A549 (cell line): ENCODE results near the gene SOX6. TPM values are rescaled to one million over a fixed set of nuclear protein-coding genes. Genes with fewer than 3 reads are reported as not detected.

Source experiments
- ATAC-seq, 2 experiments: fragments of 200-7000 bp in 1 of 2; fragments of >200 bp in 1 of 2; cut with Nextera tagmentation in 1 of 2; cut with Tn5 transposase in 1 of 2; 3 replicates each; pipeline versions ENCODE4 v1.8.0 to v1.9.1; 2018 to 2020; ENCODE audit warnings: mild to moderate bottlenecking in 1 of 2, moderate library complexity in 1 of 2
- CTCF ChIA-PET: fragments of 300-600 bp; sonication (Branson Sonifier 250); formaldehyde crosslinking; extraction: SDS; loops from one replicate; lab custom pipeline; 2021; ENCODE audit warnings: antibody characterized with exemption, inconsistent platforms; lab: Yijun Ruan, JAX
- POLR2A ChIA-PET: fragments of 350-600 bp; formaldehyde crosslinking; extraction: SDS; loops from one replicate; lab custom pipeline; 2021; ENCODE audit warnings: antibody characterized with exemption, inconsistent platforms; lab: Yijun Ruan, JAX
- DNase-seq, 2 experiments: peaks; one replicate each; pipeline versions ENCODE4 v3.0.0 to v3.0.0-alpha.2; 2011 to 2016; ENCODE audit warnings: low read depth in 1 of 2, low spot score in 1 of 2
- FAIRE-seq: peaks from 2 replicates; lab custom pipeline; 2011; peaks lifted over from hg19 to GRCh38; lab: Jason Lieb, UNC
- H3K27ac ChIP-seq, 2 experiments: fragments of >200 bp; sonication (Bioruptor Twin); formaldehyde crosslinking; 3 replicates each; pipeline ENCODE4 v1.5.1; 2016 to 2017
- H3K4me1 ChIP-seq: fragments of >200 bp; sonication (Bioruptor Twin); formaldehyde crosslinking; 3 replicates; pipeline ENCODE4 v1.6.1; 2016
- H3K4me2 ChIP-seq: fragments of >200 bp; sonication (Bioruptor Twin); formaldehyde crosslinking; 3 replicates; pipeline ENCODE4 v1.6.1; 2016
- H3K4me3 ChIP-seq: fragments of >200 bp; sonication (Bioruptor Twin); formaldehyde crosslinking; 3 replicates; pipeline ENCODE4 v1.5.1; 2016
- H3K9me3 ChIP-seq: fragments of >200 bp; sonication (Bioruptor Twin); formaldehyde crosslinking; 3 replicates; pipeline ENCODE4 v1.6.1; 2016
- CBX2 ChIP-seq: fragments of 200-600 bp; sonication (generic); IDR thresholded peaks from 2 replicates; pipeline ENCODE4 v1.6.1; 2016; ENCODE audit warnings: low read depth, mild to moderate bottlenecking, borderline replicate concordance
- CBX8 ChIP-seq: fragments of 200-600 bp; sonication (generic); IDR thresholded peaks from 2 replicates; pipeline ENCODE4 v1.6.1; 2016
- CEBPB ChIP-seq, 2 experiments: fragments of >200 bp in 1 of 2; sonication (Bioruptor Twin) in 1 of 2; formaldehyde crosslinking in 1 of 2; IDR thresholded peaks; 2 replicates each; pipeline ENCODE4 v1.6.1; 2012 to 2016
- CHD2 ChIP-seq: fragments of 150-350 bp; IDR thresholded peaks from 2 replicates; pipeline ENCODE4 v1.6.1; 2014; ENCODE audit warnings: low read length; ENCODE audit not compliant: partially characterized antibody
- EHMT2 ChIP-seq: fragments of 200-600 bp; sonication (generic); IDR thresholded peaks from 2 replicates; pipeline ENCODE4 v1.6.1; 2016; ENCODE audit warnings: antibody characterized with exemption, low read depth, mild to moderate bottlenecking, moderate library complexity
- EP300 ChIP-seq, 2 experiments: fragments of >200 bp; sonication (Bioruptor Twin); formaldehyde crosslinking; IDR thresholded peaks; 2 replicates in 1 of 2; 3 replicates in 1 of 2; pipeline ENCODE4 v1.6.1; 2016 to 2017
- FOSL2 ChIP-seq, 2 experiments: fragments of 450-650 bp in 1 of 2; fragments of >200 bp in 1 of 2; sonication (Bioruptor Twin) in 1 of 2; formaldehyde crosslinking; IDR thresholded peaks; 2 replicates each; pipeline versions ENCODE4 v1.5.0 to v1.6.1; 2016 to 2020; ENCODE audit warnings: mild to moderate bottlenecking in 1 of 2, moderate library complexity in 1 of 2
- FOXS1 ChIP-seq: fragments of 250-450 bp; sonication (Bioruptor Pico); IDR thresholded peaks from 2 replicates; pipeline ENCODE4 v1.5.0; 2020; ENCODE audit warnings: mild to moderate bottlenecking, moderate library complexity
- HDAC2 ChIP-seq: fragments of 200-600 bp; sonication (generic); IDR thresholded peaks from 2 replicates; pipeline ENCODE4 v1.6.1; 2016
- HES2 ChIP-seq: fragments of >200 bp; sonication (Bioruptor Twin); formaldehyde crosslinking; IDR thresholded peaks from 2 replicates; pipeline ENCODE4 v1.6.1; 2016
- HEYL ChIP-seq: fragments of 250-450 bp; sonication (Bioruptor Pico); IDR thresholded peaks from 2 replicates; pipeline ENCODE4 v1.8.0; 2021; ENCODE audit warnings: mild to moderate bottlenecking, moderate library complexity
- KDM1A ChIP-seq: fragments of 200-600 bp; sonication (generic); IDR thresholded peaks from 2 replicates; pipeline ENCODE4 v1.6.1; 2016; ENCODE audit warnings: low read depth, mild to moderate bottlenecking
- KDM5A ChIP-seq: fragments of 200-600 bp; sonication (generic); IDR thresholded peaks from 2 replicates; pipeline ENCODE4 v1.6.1; 2016; ENCODE audit warnings: antibody characterized with exemption, mild to moderate bottlenecking
- MAFK ChIP-seq: fragments of 450-650 bp; IDR thresholded peaks from 2 replicates; pipeline ENCODE4 v1.6.1; 2014; ENCODE audit not compliant: partially characterized antibody
- MAZ ChIP-seq: fragments of 150-350 bp; IDR thresholded peaks from 2 replicates; pipeline ENCODE4 v1.6.1; 2014; ENCODE audit warnings: antibody characterized with exemption, low read depth, low read length, borderline replicate concordance
- NFE2L2 ChIP-seq: fragments of 150-350 bp; conservative IDR thresholded peaks from 2 replicates; pipeline ENCODE4 v1.6.1; 2014; ENCODE audit warnings: low read length
- NPAS2 ChIP-seq: fragments of 250-450 bp; sonication (Bioruptor Pico); IDR thresholded peaks from 2 replicates; pipeline ENCODE4 v1.8.0; 2022; ENCODE audit warnings: mild to moderate bottlenecking, moderate library complexity, borderline replicate concordance
- NR3C1 ChIP-seq: fragments of >200 bp; sonication (Bioruptor Twin); formaldehyde crosslinking; IDR thresholded peaks from 3 replicates; pipeline ENCODE4 v1.6.1; 2017
- PBX3 ChIP-seq: IDR thresholded peaks from 2 replicates; pipeline ENCODE4 v1.6.1; 2012
- PHF8 ChIP-seq: fragments of 200-600 bp; sonication (generic); IDR thresholded peaks from 2 replicates; pipeline ENCODE4 v1.6.1; 2016; ENCODE audit warnings: low read depth, mild to moderate bottlenecking, antibody characterized with exemption, moderate library complexity, borderline replicate concordance
- RCOR1 ChIP-seq: fragments of 150-350 bp; IDR thresholded peaks from 2 replicates; pipeline ENCODE4 v1.6.1; 2014; ENCODE audit warnings: antibody characterized with exemption, low read length, low read depth
- RFX5 ChIP-seq: fragments of 450-650 bp; IDR thresholded peaks from 2 replicates; pipeline ENCODE4 v1.7.1; 2014; ENCODE audit warnings: antibody characterized with exemption, mild to moderate bottlenecking, moderate library complexity
- SREBF2 ChIP-seq: fragments of 450-650 bp; IDR thresholded peaks from 2 replicates; pipeline ENCODE4 v1.6.1; 2014; ENCODE audit warnings: mild to moderate bottlenecking, moderate library complexity
- TFCP2L1 ChIP-seq: fragments of 250-450 bp; sonication (Bioruptor Pico); IDR thresholded peaks from 2 replicates; pipeline ENCODE4 v1.5.0; 2021; ENCODE audit warnings: mild to moderate bottlenecking
- ZC3H11A ChIP-seq: fragments of 450-650 bp; IDR thresholded peaks from 2 replicates; pipeline ENCODE4 v1.6.1; 2014; ENCODE audit warnings: antibody characterized with exemption, mild to moderate bottlenecking
- ZSCAN20 ChIP-seq: fragments of 250-450 bp; sonication (Bioruptor Pico); IDR thresholded peaks from 2 replicates; pipeline ENCODE4 v1.8.0; 2022; ENCODE audit warnings: mild to moderate bottlenecking, moderate library complexity
- WGBS: methylation state at CpG from one replicate; pipeline ENCODE4 v1.1.6; 2017; ENCODE audit errors: missing lambda C conversion rate; 5-methylcytosine and 5-hydroxymethylcytosine counted together
- polyA plus RNA-seq, 4 experiments: library from polyadenylated mRNA; depleted of rRNA in 3 of 4; stranded (reverse); fragments of >200 nt; fragmentation: RNase III in 1 of 4; extraction: RNeasy Plus Mini Kit Qiagen cat#74134 plus additional on column Dnase treatment in 1 of 4; gene quantifications; 2 replicates in 3 of 4; 3 replicates in 1 of 4; pipeline ENCODE4 v1.2.3, GENCODE V29; 2011 to 2017
- TF ChIP-seq, protein P1 (sequence below): fragments of >200 bp; sonication (Bioruptor Twin); formaldehyde crosslinking; IDR thresholded peaks from 3 replicates; pipeline ENCODE4 v1.5.1; 2016
- TF ChIP-seq, protein P2 (sequence below): fragments of 150-350 bp; IDR thresholded peaks from 2 replicates; pipeline ENCODE4 v1.6.1; 2014; ENCODE audit warnings: low read depth, mild to moderate bottlenecking, low read length

The SOX6 gene
- polyA plus RNA-seq, 2 of the 4 experiments (the other 2 are of a cell fraction) = 0.18 TPM; not detected in 1

DNA sequence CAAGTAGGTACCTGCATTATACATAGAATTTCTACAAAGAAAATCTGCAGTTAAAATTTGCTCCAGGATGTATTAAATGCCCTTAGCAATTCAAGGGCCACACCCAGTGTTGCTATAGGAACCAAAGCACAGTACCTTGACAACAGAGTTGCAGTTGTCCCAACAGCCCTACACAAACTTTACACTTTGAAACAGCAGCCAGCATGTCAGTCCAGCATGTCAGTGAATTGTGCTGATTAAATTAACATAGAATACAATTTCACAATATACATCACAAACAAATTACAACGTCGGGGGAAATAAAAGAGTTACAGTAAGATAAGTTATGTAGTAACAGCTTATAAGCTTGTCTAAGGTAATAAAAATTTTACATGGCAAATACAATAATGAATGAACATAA is 389.2 kb downstream of the SOX6 start:
- no peak for FAIRE-seq
- peaks cover 35% of the 10 kb centered on the region for H3K4me1 ChIP-seq

GRCh38 chr11:15965562-15966250 is 390.6 kb downstream of the SOX6 start:
- Histone ChIP-seq H3K27ac (no peak overlapping the region), H3K9me3 (no peaks in the 10 kb centered on the region), H3K4me3 (no peak overlapping the region), H3K4me2 (no peak overlapping the region), H3K4me1 (peaks cover 35% of the 10 kb centered on the region)
- ATAC-seq = no peak
- no peak for TF ChIP-seq RFX5
- no peak for TF ChIP-seq FOXS1 (CRISPR knock-in tag)
- TF ChIP-seq NR3C1 = no peak
- no peak for TF ChIP-seq NFE2L2
- TF ChIP-seq HES2 = no peak
- TF ChIP-seq PHF8 = no peak
- TF ChIP-seq MAZ = no peak
- no peak for TF ChIP-seq CBX2
- no peak for TF ChIP-seq PBX3
- TF ChIP-seq, protein P1, sequence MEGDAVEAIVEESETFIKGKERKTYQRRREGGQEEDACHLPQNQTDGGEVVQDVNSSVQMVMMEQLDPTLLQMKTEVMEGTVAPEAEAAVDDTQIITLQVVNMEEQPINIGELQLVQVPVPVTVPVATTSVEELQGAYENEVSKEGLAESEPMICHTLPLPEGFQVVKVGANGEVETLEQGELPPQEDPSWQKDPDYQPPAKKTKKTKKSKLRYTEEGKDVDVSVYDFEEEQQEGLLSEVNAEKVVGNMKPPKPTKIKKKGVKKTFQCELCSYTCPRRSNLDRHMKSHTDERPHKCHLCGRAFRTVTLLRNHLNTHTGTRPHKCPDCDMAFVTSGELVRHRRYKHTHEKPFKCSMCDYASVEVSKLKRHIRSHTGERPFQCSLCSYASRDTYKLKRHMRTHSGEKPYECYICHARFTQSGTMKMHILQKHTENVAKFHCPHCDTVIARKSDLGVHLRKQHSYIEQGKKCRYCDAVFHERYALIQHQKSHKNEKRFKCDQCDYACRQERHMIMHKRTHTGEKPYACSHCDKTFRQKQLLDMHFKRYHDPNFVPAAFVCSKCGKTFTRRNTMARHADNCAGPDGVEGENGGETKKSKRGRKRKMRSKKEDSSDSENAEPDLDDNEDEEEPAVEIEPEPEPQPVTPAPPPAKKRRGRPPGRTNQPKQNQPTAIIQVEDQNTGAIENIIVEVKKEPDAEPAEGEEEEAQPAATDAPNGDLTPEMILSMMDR = no peak
- no peak for TF ChIP-seq EP300 (IDR thresholded peaks at IDR 0.05)
- FAIRE-seq = no peak
- ChIA-PET CTCF (no interaction called here), POLR2A (no interaction called here)
- WGBS = 84% methylated on average over 7 of the region's 7 CpGs
- DNase-seq = no peak

More for the DNA sequence above, 389.2 kb downstream of the SOX6 start:
- CTCF ChIA-PET = no interaction called here
- POLR2A ChIA-PET = no interaction called here
- DNase-seq = peak; percentile 13 to 80
- 0 out of 6 replicates have a peak overlapping the region, but pooled peaks of 1 of the 2 experiments have one; percentile 78 for H3K27ac ChIP-seq
- peak overlapping the region; percentile 72 for H3K4me2 ChIP-seq
- TF ChIP-seq CEBPB (IDR thresholded peaks at IDR 0.05) (no peak), ZC3H11A (no peak), HDAC2 (no peak), EHMT2 (no peak), RCOR1 (no peak), NR3C1 (no peak), CBX8 (no peak), CHD2 (no peak), HES2 (no peak), TFCP2L1 (CRISPR knock-in tag) (no peak), SREBF2 (no peak), KDM5A (no peak)
- TF ChIP-seq, all 56 proteins: peak for 0
- WGBS = 38% methylated on average over 2 of the region's 2 CpGs
- Histone ChIP-seq H3K9me3 (no peaks in the 10 kb centered on the region), H3K4me3 (no peak overlapping the region)
- peak; percentile 44 to 71; a peak in 3 of 6 replicates for ATAC-seq

DNA sequence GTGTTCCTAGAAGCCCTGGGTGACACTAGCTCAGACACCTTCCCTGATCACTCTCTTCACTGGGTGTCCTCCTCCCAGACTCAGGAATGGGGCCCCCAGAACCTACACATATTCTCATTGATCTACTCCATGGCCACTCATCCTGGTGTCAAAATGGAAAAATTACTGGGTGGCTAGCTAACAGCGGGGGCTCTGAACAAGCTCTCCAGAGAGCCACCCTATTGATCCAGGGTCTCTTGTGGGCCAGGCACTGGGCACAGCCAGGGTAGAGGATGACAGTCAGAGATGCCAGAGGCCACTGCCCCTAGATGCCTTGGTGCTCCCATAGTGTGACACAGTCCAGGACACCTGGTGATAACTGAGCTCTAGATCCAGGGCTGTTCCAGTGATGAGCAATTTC is 393.1 kb downstream of the SOX6 start:
- ATAC-seq (no peak), FAIRE-seq (no peak)
- CTCF ChIA-PET = interaction anchor here (1.0 kb wide), 1 partner anchor 15 kb away, joined by 3 read pairs; no protein-coding TSS in a partner anchor
- TF ChIP-seq, protein P1 = no peak
- TF ChIP-seq MAFK = no peak
- TF ChIP-seq, protein P2, sequence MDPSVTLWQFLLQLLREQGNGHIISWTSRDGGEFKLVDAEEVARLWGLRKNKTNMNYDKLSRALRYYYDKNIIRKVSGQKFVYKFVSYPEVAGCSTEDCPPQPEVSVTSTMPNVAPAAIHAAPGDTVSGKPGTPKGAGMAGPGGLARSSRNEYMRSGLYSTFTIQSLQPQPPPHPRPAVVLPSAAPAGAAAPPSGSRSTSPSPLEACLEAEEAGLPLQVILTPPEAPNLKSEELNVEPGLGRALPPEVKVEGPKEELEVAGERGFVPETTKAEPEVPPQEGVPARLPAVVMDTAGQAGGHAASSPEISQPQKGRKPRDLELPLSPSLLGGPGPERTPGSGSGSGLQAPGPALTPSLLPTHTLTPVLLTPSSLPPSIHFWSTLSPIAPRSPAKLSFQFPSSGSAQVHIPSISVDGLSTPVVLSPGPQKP = no peak
- no peak for TF ChIP-seq PHF8
- no peak for TF ChIP-seq CHD2
- no peak for TF ChIP-seq HEYL (CRISPR knock-in tag)
- TF ChIP-seq KDM1A = no peak
- no peak for TF ChIP-seq ZSCAN20
- no peak for TF ChIP-seq NFE2L2
- no peak for TF ChIP-seq NPAS2 (CRISPR knock-in tag)
- no peak for TF ChIP-seq CBX8
- TF ChIP-seq FOSL2 (IDR thresholded peaks at IDR 0.05) = no peak
- TF ChIP-seq FOSL2 (CRISPR knock-in tag; IDR thresholded peaks at IDR 0.05) = no peak

More for the DNA sequence above, 393.1 kb downstream of the SOX6 start:
- Histone ChIP-seq H3K9me3 (no peaks in the 10 kb centered on the region), H3K4me3 (no peak overlapping the region), H3K4me1 (peaks cover 17% of the 10 kb centered on the region), H3K27ac (no peak overlapping the region), H3K4me2 (no peak overlapping the region)
- 100% methylated on average over 1 of the region's 1 CpG for WGBS
- POLR2A ChIA-PET = no interaction called here
- no peak for DNase-seq
